Dermis blood vessel endothelial cell (primary cell): ENCODE measurements around the gene DMXL2. TPM values are rescaled to one million over a fixed set of nuclear protein-coding genes. Genes with fewer than 3 reads are reported as not detected.
"Not testable (repeated sequence)": the region's sequence is repeated elsewhere in the genome, so short reads cannot be mapped to it uniquely, and the experiment has no call there.

Source experiments
- DNase-seq: peaks from one replicate; pipeline ENCODE4 v3.0.0; 2010
- total RNA-seq: library from RNA; depleted of rRNA; stranded (reverse); fragments of >200 nt; gene quantifications from 2 replicates; pipeline ENCODE4 v1.2.3, GENCODE V29; 2014

Gene DMXL2
- total RNA-seq, result 12.6 and 16.8 TPM in 2 replicates

DNA sequence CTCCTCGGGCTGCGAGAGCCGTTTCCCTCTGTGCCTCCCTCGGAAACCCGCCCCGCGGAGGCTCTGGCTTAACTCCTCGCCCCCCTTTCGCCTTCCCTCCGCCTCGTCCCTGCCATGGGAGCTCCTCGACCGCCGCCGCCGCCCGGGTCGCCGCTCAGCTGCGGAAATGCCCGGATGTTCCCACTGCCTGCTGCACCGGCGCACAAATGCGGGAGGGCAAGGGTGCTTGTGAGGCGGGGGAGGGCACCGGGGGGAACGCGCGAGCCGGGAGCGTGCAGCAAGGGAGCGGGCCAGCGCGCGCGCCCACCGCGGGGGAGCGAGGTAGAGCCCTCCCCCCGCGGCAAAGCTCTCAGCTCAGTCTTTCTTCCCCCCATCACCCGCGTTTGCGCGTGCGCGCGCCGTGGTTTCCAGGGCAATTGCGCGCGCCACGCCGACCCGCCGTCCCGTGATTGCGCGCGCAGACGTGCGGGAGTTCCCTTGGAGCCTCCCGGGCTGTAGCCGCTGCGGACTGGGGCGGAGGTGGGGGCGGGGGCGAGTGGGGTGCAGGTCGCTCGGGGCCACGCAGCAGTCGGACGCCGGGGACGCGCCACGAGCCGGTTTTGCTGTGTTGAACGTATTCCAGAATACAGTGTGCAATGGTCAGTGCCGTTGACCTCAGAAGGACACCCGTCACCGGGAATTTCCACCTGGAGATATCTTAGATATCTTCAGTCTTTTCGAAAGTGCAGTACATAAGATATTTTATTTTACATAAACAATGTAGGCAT, at the start of gene DMXL2:
DMXL2 (minus strand) TSS at position 168 of the 767 bp plus-strand sequence. CDS start 226 bp downstream, outside the sequence.
- DNase-seq, result peak; percentile 85

- no peak for DNase-seq
Observed at GRCh38 chr15:51672155-51672687, 49.6 kb upstream of the DMXL2 start.

- no peak for DNase-seq
Observed at GRCh38 chr15:51669381-51669780, 46.8 kb upstream of the DMXL2 start.

GRCh38 chr15:51668446-51668845, 45.9 kb upstream of the DMXL2 start:
- no peak for DNase-seq

GRCh38 chr15:51667478-51667877, 44.9 kb upstream of the DMXL2 start:
- no peak for DNase-seq

- DNase-seq, result no peak
Observed at GRCh38 chr15:51661072-51661471, 38.5 kb upstream of the DMXL2 start.

DNA sequence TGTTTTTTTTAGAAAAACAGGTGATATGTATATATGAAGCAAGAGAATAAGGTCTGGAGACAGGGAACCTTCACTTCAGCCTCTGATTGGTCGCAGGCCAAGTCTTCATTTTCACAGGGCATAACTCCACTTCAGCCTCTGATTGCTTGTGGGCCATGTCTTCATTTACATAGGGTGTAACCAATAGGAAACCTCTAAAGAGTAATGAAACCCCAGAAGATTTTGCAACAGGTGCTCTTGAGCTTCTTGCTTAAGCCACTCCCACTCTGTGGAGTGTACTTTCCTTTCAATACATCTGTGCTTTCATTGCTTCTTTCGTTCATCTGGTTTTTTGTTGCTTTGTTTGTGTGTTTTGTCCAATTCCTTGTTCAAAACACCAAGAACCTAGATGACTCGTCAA, 36.1 kb upstream of the DMXL2 start:
- no peak for DNase-seq

GRCh38 chr15:51655401-51656057, 33.0 kb upstream of the DMXL2 start:
- DNase-seq, result not testable (repeated sequence)

GRCh38 chr15:51652084-51652668, 29.6 kb upstream of the DMXL2 start:
- no peak for DNase-seq

- DNase-seq, result peak; percentile 89
Observed at GRCh38 chr15:51649659-51650521, 27.3 kb upstream of the DMXL2 start.

DNA sequence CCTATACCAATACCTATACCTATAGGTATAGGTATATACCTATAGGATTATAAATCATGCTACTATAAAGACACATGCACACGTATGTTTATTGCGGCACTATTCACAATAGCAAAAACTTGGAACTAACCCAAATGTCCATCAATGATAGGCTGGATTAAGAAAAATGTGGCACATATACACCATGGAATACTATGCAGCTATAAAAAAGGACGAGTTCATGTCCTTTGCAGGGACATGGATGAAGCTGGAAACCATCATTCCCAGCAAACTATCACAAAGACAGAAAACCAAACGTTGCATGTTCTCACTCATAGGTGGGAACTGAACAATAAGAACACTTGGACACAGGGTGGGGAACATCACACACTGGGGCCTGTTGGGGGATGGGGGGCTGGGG, 26.1 kb upstream of the DMXL2 start:
- not testable (repeated sequence) for DNase-seq

DNA sequence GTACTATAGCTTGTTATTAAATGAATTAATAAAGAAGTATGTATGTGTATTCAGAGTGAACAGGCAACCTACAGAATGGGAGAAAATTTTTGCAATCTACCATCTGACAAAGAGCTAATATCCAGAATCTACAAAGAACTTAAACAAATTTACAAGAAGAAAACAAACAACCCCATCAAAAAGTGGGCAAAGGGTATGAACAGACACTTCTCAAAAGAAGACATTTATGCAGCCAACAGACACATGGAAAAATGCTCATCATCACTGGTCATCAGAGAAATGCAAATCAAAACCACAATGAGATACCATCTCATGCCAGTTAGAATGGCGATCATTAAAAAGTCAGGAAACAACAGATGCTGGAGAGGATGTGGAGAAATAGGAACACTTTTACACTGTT, 25.5 kb upstream of the DMXL2 start:
- DNase-seq, result not testable (repeated sequence)

- DNase-seq, result peak; percentile 42
Observed at GRCh38 chr15:51647128-51647562, 24.6 kb upstream of the DMXL2 start.

- DNase-seq, result no peak
Observed at GRCh38 chr15:51642696-51643095, 20.1 kb upstream of the DMXL2 start.

- DNase-seq, result no peak
Observed at GRCh38 chr15:51641490-51642130, 19.0 kb upstream of the DMXL2 start.

DNA sequence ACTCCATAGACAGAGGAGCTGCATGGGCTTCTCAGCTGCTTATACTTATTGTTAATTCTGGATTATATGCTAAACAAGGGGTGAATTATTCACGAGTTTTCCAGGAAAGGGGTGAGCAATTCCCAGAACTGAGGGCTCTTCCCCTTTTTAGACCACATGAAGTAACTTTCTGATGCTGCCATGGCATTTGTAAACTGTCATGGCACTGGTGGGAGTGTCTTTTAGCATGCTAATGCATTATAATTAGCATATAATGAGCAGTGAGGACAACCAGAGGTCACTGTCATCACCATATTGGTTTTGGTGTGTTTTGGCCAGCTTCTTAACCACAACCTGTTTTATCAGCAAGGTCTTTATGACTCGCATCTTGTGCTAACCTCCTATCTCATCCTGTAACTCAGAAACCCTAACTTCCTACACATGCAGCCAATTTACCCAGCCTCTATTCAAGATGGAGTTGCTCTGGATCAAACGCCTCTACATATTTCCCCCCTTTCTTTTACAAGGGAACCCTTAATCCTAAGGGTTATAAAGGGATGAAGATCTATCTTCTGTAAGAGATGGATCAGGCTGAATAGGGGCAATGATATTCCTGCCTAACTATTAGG, 12.1 kb upstream of the DMXL2 start:
- no peak for DNase-seq

DNA sequence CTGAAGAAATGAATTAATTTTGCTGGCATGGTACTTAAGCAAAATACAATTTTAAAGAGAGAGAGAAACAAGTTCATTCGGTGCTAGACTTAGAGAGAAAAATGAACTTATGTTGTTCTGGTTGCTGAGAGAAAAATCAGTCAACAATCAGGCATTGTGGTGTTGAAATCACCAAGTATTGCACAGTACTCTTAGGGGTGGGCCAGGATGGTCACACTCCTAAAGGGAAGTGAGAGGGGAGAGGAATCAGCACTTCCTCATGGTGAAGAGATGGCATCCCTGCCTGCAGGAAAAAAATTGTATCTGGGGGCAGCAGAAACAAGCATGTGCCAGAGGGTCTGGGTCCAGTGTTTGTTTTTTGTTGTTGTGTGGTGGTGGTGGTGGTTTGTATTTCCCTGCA, 7.0 kb upstream of the DMXL2 start:
- no peak for DNase-seq

- DNase-seq, result no peak
Observed at GRCh38 chr15:51625236-51625635, 2.7 kb upstream of the DMXL2 start.

GRCh38 chr15:51624022-51624421, 1.5 kb upstream of the DMXL2 start:
- DNase-seq, result no peak

- DNase-seq, result no peak
Observed at GRCh38 chr15:51623386-51623938, 891 bp upstream of the DMXL2 start.

DNA sequence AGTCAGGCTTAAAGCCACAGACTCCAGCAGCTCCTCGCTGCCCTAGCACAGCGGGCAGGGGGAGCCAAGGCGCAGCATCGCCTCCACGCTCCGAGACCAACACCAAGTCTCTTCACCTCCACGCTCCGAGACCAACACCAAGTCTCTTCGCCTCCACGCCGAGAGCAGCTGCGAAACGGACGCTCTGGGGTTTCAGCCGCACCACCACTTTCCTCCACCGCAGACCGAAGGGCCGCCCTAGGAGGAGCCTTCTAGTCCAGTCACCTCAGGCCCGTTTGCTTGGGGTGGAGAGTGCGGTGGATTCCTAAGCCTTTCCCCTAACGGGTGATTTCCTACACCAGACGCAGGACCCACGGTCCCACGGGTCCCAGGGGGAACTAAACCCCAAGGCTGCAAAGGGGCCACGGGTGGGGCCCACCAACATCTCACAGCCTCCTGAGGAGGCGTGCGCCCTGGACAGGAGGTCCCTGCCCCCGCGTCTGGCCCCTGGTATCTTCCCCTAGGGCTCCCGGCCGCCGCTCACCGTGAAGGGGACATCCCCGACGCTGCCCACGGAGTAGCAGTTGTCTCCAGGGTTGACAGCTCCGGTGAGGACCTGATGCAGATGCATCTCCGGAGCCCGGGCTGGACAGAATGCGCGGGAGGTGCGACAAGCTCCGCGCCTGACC, 501 bp downstream of the DMXL2 start:
- peak; percentile 64 for DNase-seq
